SU-DHL-6 (cell line): Measurements from ENCODE around the gene DDX56.
"Not testable (repeated sequence)": the region's sequence is repeated elsewhere in the genome, so short reads cannot be mapped to it uniquely, and the experiment has no call there.

ENCODE experiments used
- H2AFZ ChIP-seq: fragments of 200-600 bp; sonication (generic); 2 replicates; pipeline ENCODE4 v1.6.1; 2014; ENCODE audit warnings: low read depth, mild to moderate bottlenecking, moderate library complexity, mixed read lengths, antibody characterized with exemption, low read length; ENCODE audit not compliant: severe bottlenecking
- H3F3A ChIP-seq: fragments of 200-600 bp; shearing (Covaris generic); 2 replicates; pipeline ENCODE4 v1.6.0; 2016; ENCODE audit warnings: antibody characterized with exemption, mild to moderate bottlenecking; ENCODE audit not compliant: insufficient read depth
- H3K27ac ChIP-seq: fragments of 200-600 bp; sonication (generic); 2 replicates; pipeline ENCODE4 v1.5.1; 2016; ENCODE audit warnings: low read depth, mild to moderate bottlenecking, low read length, moderate library complexity, mixed read lengths
- H3K27me3 ChIP-seq: fragments of 200-600 bp; sonication (generic), shearing (Covaris generic); 2 replicates; pipeline ENCODE4 v1.6.0; 2014; ENCODE audit warnings: mild to moderate bottlenecking, low read length
- H3K36me3 ChIP-seq: fragments of 200-600 bp; sonication (generic); 2 replicates; pipeline ENCODE4 v1.6.1; 2014; ENCODE audit warnings: mild to moderate bottlenecking, low read length, mixed read lengths
- H3K4me2 ChIP-seq: fragments of 300-600, 200-600 bp; shearing (Covaris generic), sonication (generic); 2 replicates; pipeline ENCODE4 v1.6.0; 2014; ENCODE audit warnings: low read length, low read depth, mild to moderate bottlenecking; ENCODE audit not compliant: poor library complexity, severe bottlenecking
- H3K4me3 ChIP-seq: fragments of 200-600 bp; sonication (generic); 2 replicates; pipeline ENCODE4 v1.5.1; 2014; ENCODE audit warnings: antibody characterized with exemption, low read length, mild to moderate bottlenecking, mixed read lengths; ENCODE audit not compliant: insufficient read depth, poor library complexity, severe bottlenecking
- H3K79me2 ChIP-seq: fragments of 200-600 bp; sonication (generic); 2 replicates; pipeline ENCODE4 v1.6.1; 2014; ENCODE audit warnings: mild to moderate bottlenecking, low read length, moderate library complexity; ENCODE audit not compliant: insufficient read depth
- H3K9ac ChIP-seq: fragments of 200-600 bp; sonication (generic); 2 replicates; pipeline ENCODE4 v1.7.0; 2014; ENCODE audit warnings: mild to moderate bottlenecking, low read length
- H3K9me2 ChIP-seq: fragments of 200-600 bp; sonication (generic); replicated peaks from 2 replicates; pipeline ENCODE4 v1.6.1; 2014; ENCODE audit warnings: low read length; ENCODE audit not compliant: insufficient read depth
- H3K9me3 ChIP-seq: fragments of 200-600 bp; sonication (generic); 2 replicates; pipeline ENCODE4 v1.6.1; 2014; ENCODE audit warnings: low read length, mixed read lengths; ENCODE audit not compliant: insufficient read depth
- H4K20me1 ChIP-seq: fragments of 200-600 bp; sonication (generic); 2 replicates; pipeline ENCODE4 v1.6.1; 2014; ENCODE audit warnings: low read depth, mild to moderate bottlenecking, antibody characterized with exemption, low read length, moderate library complexity, mixed read lengths
- CTCF ChIP-seq: fragments of 200-600 bp; sonication (generic); IDR thresholded peaks from one replicate; pipeline ENCODE4 v1.5.1; 2017; ENCODE audit warnings: antibody characterized with exemption, mild to moderate bottlenecking, low read length, moderate library complexity; ENCODE audit not compliant: insufficient read depth, poor library complexity, severe bottlenecking
- EZH2phosphoT487 ChIP-seq: fragments of 200-600 bp; sonication (generic), shearing (Covaris generic); conservative IDR thresholded peaks from 2 replicates; pipeline ENCODE4 v1.6.1; 2018; ENCODE audit warnings: mild to moderate bottlenecking, antibody characterized with exemption, low read length, moderate library complexity, mixed read lengths

DDX56 gene

GRCh38 chr7:44564606-44565005, 9.1 kb downstream of the DDX56 start:
- H3K9me2 ChIP-seq: no peaks in the 10 kb centered on the region
- H3K9me3 ChIP-seq: no peaks in the 10 kb centered on the region
- H2AFZ ChIP-seq: no peak overlapping the region
- H3K9ac ChIP-seq: no peak overlapping the region
- H3K27ac ChIP-seq: no peak overlapping the region
- H3K36me3 ChIP-seq: peaks cover 15% of the 10 kb centered on the region
- H3K79me2 ChIP-seq: no peaks in the 10 kb centered on the region
- no peak for TF ChIP-seq CTCF
- TF ChIP-seq EZH2phosphoT487: no peak
- no peak overlapping the region for H3K4me2 ChIP-seq
- H4K20me1 ChIP-seq: no peaks in the 10 kb centered on the region; the same call in 1 of the 2 replicates
- no peak overlapping the region for H3K4me3 ChIP-seq
- H3F3A ChIP-seq: 0 out of 2 replicates have a peak, but pooled peaks cover 3% of the 10 kb centered on the region
- H3K27me3 ChIP-seq: no peaks in the 10 kb centered on the region

- no peaks in the 10 kb centered on the region for H3K27me3 ChIP-seq
- no peak overlapping the region for H3K4me2 ChIP-seq
- no peak overlapping the region for H3K27ac ChIP-seq
- H3K9me2 ChIP-seq: no peaks in the 10 kb centered on the region
- H3K9me3 ChIP-seq: no peaks in the 10 kb centered on the region
- 0 out of 2 replicates have a peak, but pooled peaks cover 3% of the 10 kb centered on the region for H3F3A ChIP-seq
- H3K79me2 ChIP-seq: no peaks in the 10 kb centered on the region
- no peak overlapping the region for H3K9ac ChIP-seq
- H3K4me3 ChIP-seq: no peak overlapping the region
- H2AFZ ChIP-seq: no peak overlapping the region
- no peaks in the 10 kb centered on the region; the same call in 1 of the 2 replicates for H4K20me1 ChIP-seq
- H3K36me3 ChIP-seq: peaks cover 7% of the 10 kb centered on the region; the same call in 1 of the 2 replicates
- TF ChIP-seq EZH2phosphoT487: no peak
- no peak for TF ChIP-seq CTCF
Observed at GRCh38 chr7:44563171-44563679, 10.5 kb downstream of the DDX56 start.

GRCh38 chr7:44562622-44562962, 11.1 kb downstream of the DDX56 start:
- not testable (repeated sequence) for H3K9ac ChIP-seq, H3K27me3 ChIP-seq, H4K20me1 ChIP-seq, H3K36me3 ChIP-seq, H3K79me2 ChIP-seq, H3K27ac ChIP-seq, H3K9me3 ChIP-seq, H2AFZ ChIP-seq, H3K4me3 ChIP-seq, H3K4me2 ChIP-seq, H3F3A ChIP-seq, H3K9me2 ChIP-seq

GRCh38 chr7:44561962-44562621, 11.6 kb downstream of the DDX56 start:
- peaks cover 7% of the 10 kb centered on the region; the same call in 1 of the 2 replicates for H3K36me3 ChIP-seq
- H3K27ac ChIP-seq: no peak overlapping the region
- TF ChIP-seq CTCF (no peak), EZH2phosphoT487 (no peak)
- no peaks in the 10 kb centered on the region for H3K9me2 ChIP-seq
- H3K9me3 ChIP-seq: no peaks in the 10 kb centered on the region
- H3K27me3 ChIP-seq: no peaks in the 10 kb centered on the region
- no peak overlapping the region for H2AFZ ChIP-seq
- no peak overlapping the region for H3K4me2 ChIP-seq
- H4K20me1 ChIP-seq: no peaks in the 10 kb centered on the region; the same call in 1 of the 2 replicates
- H3F3A ChIP-seq: 0 out of 2 replicates have a peak, but pooled peaks cover 3% of the 10 kb centered on the region
- no peak overlapping the region for H3K4me3 ChIP-seq
- H3K9ac ChIP-seq: no peak overlapping the region
- no peaks in the 10 kb centered on the region for H3K79me2 ChIP-seq
